HEK293 (cell line): ENCODE measurements around the gene HOMER1.
A peak's percentile ranks its signal among the peaks of the same experiment; 100 is the strongest.

Experiments
- CTCF ChIA-PET: fragments of 350-600 bp; formaldehyde crosslinking; extraction: SDS; loops from one replicate; lab custom pipeline; 2021; ENCODE audit warnings: antibody characterized with exemption; lab: Yijun Ruan, JAX
- POLR2A ChIA-PET: fragments of 300-600 bp; formaldehyde crosslinking; extraction: SDS; loops from one replicate; lab custom pipeline; 2020; ENCODE audit warnings: antibody characterized with exemption, inconsistent platforms; lab: Yijun Ruan, JAX
- H3K27ac ChIP-seq: fragments of 200-500 bp; sonication (Bioruptor generic); 2 replicates; pipeline ENCODE4 v1.5.1; 2014; ENCODE audit warnings: low read depth, low read length, control low read depth, inconsistent platforms; ENCODE audit errors: extremely low read depth
- H3K36me3 ChIP-seq, 2 experiments: fragments of 200-500 bp in 1 of 2; sonication (Bioruptor generic) in 1 of 2; 1 replicate in 1 of 2; 2 replicates in 1 of 2; pipeline ENCODE4 v1.5.1; 2014 to 2017; ENCODE audit warnings: inconsistent platforms in 2 of 2, low read length in 2 of 2; ENCODE audit not compliant: control insufficient read depth in 2 of 2, insufficient read depth in 1 of 2
- H3K4me1 ChIP-seq: fragments of 200-500 bp; sonication (Bioruptor generic); 2 replicates; pipeline ENCODE4 v1.5.1; 2014; ENCODE audit warnings: mild to moderate bottlenecking, low read length, inconsistent platforms; ENCODE audit not compliant: control insufficient read depth, insufficient read depth
- H3K4me3 ChIP-seq: 2 replicates; pipeline ENCODE4 v1.5.1; 2011; ENCODE audit warnings: low read depth, mild to moderate bottlenecking, control low read depth, low read length, moderate library complexity
- H3K9me3 ChIP-seq: fragments of 200-500 bp; sonication (Bioruptor generic); 2 replicates; pipeline ENCODE4 v1.5.1; 2014; ENCODE audit warnings: low read depth, low read length, inconsistent platforms; ENCODE audit not compliant: control insufficient read depth, insufficient read depth
- GLIS2 ChIP-seq: fragments of 450-650 bp; formaldehyde crosslinking; IDR thresholded peaks from 2 replicates; pipeline ENCODE4 v1.5.1; 2016; ENCODE audit warnings: missing biosample characterization, missing genetic modification characterization
- KLF9 ChIP-seq: fragments of 450-650 bp; formaldehyde crosslinking; IDR thresholded peaks from 2 replicates; pipeline ENCODE4 v1.5.1; 2016; ENCODE audit warnings: missing biosample characterization, missing genetic modification characterization, low read depth
- ZBTB7A ChIP-seq: fragments of 450-650 bp; formaldehyde crosslinking; IDR thresholded peaks from 2 replicates; pipeline ENCODE4 v1.5.1; 2016; ENCODE audit warnings: low read depth, missing biosample characterization, missing genetic modification characterization
- ZNF274 ChIP-seq, 2 experiments: fragments of 200-500 bp in 1 of 2; fragments of 450-650 bp in 1 of 2; sonication (Bioruptor generic) in 1 of 2; formaldehyde crosslinking in 1 of 2; IDR thresholded peaks; 2 replicates each; pipeline versions ENCODE4 v1.5.1 to v1.6.1; 2014 to 2016; ENCODE audit warnings: borderline replicate concordance in 1 of 2, inconsistent platforms in 1 of 2, low read length in 1 of 2, missing biosample characterization in 1 of 2, missing genetic modification characterization in 1 of 2
- ZNF660 ChIP-seq: fragments of 450-650 bp; IDR thresholded peaks from 2 replicates; pipeline ENCODE4 v1.5.1; 2018; ENCODE audit warnings: missing biosample characterization, mild to moderate bottlenecking, missing genetic modification characterization
- ZNF664 ChIP-seq: fragments of 450-650 bp; formaldehyde crosslinking; IDR thresholded peaks from 2 replicates; pipeline ENCODE4 v1.5.1; 2016; ENCODE audit warnings: missing biosample characterization, missing genetic modification characterization
- TF ChIP-seq, protein P1 (sequence below): fragments of 450-650 bp; formaldehyde crosslinking; IDR thresholded peaks from 2 replicates; pipeline ENCODE4 v1.5.1; 2016; ENCODE audit warnings: missing biosample characterization, missing genetic modification characterization
- TF ChIP-seq, protein P2 (sequence below): fragments of 450-650 bp; formaldehyde crosslinking; conservative IDR thresholded peaks from 2 replicates; pipeline ENCODE4 v1.5.1; 2016; ENCODE audit warnings: low read depth, missing biosample characterization, missing genetic modification characterization
- TF ChIP-seq, protein P3 (sequence below): fragments of 450-650 bp; formaldehyde crosslinking; optimal IDR thresholded peaks from 2 replicates; pipeline ENCODE3; 2016; ENCODE audit warnings: missing biosample characterization, mild to moderate bottlenecking, missing genetic modification characterization
- TF ChIP-seq, protein P4 (sequence below): fragments of 450-650 bp; formaldehyde crosslinking; IDR thresholded peaks from 2 replicates; pipeline ENCODE4 v1.5.1; 2017; ENCODE audit warnings: missing biosample characterization, missing genetic modification characterization
- TF ChIP-seq, protein P5 (sequence below): fragments of 450-650 bp; formaldehyde crosslinking; IDR thresholded peaks from 2 replicates; pipeline ENCODE4 v1.5.1; 2016; ENCODE audit warnings: missing biosample characterization, missing genetic modification characterization
- TF ChIP-seq, protein P6 (sequence below): fragments of 450-650 bp; formaldehyde crosslinking; IDR thresholded peaks from 2 replicates; pipeline ENCODE4 v1.5.1; 2016; ENCODE audit warnings: missing biosample characterization, missing genetic modification characterization

Gene HOMER1

DNA sequence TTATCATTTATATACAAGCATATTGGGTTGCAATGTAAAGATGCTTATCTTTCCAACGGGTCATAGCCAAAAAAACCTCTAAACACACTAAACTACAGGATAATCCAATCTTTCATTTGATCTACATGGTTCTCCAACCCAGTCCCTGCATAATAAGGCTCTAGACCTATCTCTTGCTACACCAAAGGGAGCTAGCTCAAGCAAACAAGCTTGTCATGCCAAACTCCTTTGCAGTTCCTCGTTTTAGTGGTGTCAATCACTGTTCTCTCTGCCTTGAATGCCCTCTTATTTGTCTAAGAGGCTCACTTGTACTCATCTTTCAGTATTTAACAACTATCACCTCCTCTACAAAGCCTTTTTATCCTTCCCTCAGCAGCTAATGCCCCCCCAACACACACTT lies 5.6 kb downstream of the HOMER1 start (continued):
- TF ChIP-seq, protein P1, sequence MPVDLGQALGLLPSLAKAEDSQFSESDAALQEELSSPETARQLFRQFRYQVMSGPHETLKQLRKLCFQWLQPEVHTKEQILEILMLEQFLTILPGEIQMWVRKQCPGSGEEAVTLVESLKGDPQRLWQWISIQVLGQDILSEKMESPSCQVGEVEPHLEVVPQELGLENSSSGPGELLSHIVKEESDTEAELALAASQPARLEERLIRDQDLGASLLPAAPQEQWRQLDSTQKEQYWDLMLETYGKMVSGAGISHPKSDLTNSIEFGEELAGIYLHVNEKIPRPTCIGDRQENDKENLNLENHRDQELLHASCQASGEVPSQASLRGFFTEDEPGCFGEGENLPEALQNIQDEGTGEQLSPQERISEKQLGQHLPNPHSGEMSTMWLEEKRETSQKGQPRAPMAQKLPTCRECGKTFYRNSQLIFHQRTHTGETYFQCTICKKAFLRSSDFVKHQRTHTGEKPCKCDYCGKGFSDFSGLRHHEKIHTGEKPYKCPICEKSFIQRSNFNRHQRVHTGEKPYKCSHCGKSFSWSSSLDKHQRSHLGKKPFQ (tag by site-specific recombination): peak; percentile 42; the same call in 1 of the 2 replicates
- TF ChIP-seq ZNF660 (tag by site-specific recombination): no peak

DNA sequence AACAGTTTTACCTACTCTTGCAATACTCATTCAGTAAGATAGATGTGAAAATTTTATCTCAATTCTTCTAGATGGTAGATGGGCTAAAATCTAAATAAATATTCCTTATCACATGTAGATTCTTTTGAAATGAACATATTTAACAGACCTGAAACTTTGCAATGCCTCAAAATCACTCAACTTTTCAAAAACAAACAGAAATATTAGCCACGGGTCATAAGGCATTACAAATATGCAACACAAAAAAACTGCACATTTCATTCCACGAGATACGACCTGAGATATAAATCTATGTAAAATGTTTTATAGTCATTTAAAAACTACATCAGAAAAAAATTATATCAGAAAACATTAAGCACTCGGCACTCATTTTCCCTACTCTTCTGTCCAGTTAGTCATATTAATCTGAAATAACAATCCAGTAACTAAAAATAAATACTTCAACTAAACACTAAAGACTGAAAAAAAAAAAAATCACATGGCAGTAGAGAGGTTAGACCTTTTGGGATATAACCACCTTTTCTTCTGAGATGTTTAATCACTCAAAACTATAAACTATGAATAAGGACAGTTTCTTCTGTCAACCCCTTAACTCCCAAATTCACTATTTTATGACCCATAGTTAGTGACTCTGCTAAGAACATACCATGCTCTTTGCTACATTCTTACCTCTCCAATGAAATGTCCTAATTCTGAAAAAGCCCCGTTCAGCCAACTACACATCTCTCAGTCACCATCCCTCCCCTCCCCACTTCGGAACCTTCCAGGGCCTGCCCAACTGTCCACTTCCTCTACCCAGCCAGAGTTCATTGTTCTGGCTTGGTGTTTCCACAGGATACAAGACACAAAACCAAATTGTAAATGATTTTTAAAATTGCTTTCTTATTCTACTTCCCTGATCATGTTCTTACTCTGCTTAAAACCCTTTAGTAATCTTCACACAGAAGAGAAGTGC lies 6.4 kb downstream of the HOMER1 start:
- no peaks in the 10 kb centered on the region for H3K36me3 ChIP-seq
- peak overlapping the region; percentile 59 for H3K27ac ChIP-seq
- H3K4me3 ChIP-seq: no peak overlapping the region
- no peaks in the 10 kb centered on the region for H3K9me3 ChIP-seq
- ChIA-PET CTCF (interaction anchor here (0.8 kb wide), 1 partner anchor 483 kb away, joined by 3 read pairs; no protein-coding TSS in a partner anchor), POLR2A (interaction anchor here (1.5 kb wide), 1 partner anchor 267 kb away, joined by 6 read pairs; no protein-coding TSS in a partner anchor)
- H3K4me1 ChIP-seq: peaks cover 30% of the 10 kb centered on the region
- TF ChIP-seq ZNF274 (IDR thresholded peaks at IDR 0.05; ENCODE audit: low read length): no peak
- no peak for TF ChIP-seq ZNF274 (tag by site-specific recombination; IDR thresholded peaks at IDR 0.05; ENCODE audit: borderline replicate concordance)
- TF ChIP-seq, protein P2, sequence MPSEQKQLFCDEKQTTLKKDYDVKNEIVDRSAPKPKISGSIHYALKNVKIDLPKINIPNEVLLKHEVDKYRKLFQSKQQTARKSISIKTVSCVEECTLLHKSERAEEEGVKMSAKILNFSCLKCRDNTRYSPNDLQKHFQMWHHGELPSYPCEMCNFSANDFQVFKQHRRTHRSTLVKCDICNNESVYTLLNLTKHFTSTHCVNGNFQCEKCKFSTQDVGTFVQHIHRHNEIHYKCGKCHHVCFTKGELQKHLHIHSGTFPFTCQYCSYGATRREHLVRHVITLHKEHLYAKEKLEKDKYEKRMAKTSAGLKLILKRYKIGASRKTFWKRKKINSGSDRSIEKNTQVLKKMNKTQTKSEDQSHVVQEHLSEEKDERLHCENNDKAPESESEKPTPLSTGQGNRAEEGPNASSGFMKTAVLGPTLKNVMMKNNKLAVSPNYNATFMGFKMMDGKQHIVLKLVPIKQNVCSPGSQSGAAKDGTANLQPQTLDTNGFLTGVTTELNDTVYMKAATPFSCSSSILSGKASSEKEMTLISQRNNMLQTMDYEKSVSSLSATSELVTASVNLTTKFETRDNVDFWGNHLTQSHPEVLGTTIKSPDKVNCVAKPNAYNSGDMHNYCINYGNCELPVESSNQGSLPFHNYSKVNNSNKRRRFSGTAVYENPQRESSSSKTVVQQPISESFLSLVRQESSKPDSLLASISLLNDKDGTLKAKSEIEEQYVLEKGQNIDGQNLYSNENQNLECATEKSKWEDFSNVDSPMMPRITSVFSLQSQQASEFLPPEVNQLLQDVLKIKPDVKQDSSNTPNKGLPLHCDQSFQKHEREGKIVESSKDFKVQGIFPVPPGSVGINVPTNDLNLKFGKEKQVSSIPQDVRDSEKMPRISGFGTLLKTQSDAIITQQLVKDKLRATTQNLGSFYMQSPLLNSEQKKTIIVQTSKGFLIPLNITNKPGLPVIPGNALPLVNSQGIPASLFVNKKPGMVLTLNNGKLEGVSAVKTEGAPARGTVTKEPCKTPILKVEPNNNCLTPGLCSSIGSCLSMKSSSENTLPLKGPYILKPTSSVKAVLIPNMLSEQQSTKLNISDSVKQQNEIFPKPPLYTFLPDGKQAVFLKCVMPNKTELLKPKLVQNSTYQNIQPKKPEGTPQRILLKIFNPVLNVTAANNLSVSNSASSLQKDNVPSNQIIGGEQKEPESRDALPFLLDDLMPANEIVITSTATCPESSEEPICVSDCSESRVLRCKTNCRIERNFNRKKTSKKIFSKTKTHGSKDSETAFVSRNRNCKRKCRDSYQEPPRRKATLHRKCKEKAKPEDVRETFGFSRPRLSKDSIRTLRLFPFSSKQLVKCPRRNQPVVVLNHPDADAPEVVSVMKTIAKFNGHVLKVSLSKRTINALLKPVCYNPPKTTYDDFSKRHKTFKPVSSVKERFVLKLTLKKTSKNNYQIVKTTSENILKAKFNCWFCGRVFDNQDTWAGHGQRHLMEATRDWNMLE (tag by site-specific recombination): no peak
- TF ChIP-seq ZNF664 (tag by site-specific recombination): peak; percentile 83
- TF ChIP-seq, protein P3, sequence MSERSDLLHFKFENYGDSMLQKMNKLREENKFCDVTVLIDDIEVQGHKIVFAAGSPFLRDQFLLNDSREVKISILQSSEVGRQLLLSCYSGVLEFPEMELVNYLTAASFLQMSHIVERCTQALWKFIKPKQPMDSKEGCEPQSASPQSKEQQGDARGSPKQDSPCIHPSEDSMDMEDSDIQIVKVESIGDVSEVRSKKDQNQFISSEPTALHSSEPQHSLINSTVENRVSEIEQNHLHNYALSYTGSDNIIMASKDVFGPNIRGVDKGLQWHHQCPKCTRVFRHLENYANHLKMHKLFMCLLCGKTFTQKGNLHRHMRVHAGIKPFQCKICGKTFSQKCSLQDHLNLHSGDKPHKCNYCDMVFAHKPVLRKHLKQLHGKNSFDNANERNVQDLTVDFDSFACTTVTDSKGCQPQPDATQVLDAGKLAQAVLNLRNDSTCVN (tag by site-specific recombination): no peak
- TF ChIP-seq, protein P4, sequence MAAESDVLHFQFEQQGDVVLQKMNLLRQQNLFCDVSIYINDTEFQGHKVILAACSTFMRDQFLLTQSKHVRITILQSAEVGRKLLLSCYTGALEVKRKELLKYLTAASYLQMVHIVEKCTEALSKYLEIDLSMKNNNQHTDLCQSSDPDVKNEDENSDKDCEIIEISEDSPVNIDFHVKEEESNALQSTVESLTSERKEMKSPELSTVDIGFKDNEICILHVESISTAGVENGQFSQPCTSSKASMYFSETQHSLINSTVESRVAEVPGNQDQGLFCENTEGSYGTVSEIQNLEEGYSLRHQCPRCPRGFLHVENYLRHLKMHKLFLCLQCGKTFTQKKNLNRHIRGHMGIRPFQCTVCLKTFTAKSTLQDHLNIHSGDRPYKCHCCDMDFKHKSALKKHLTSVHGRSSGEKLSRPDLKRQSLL (tag by site-specific recombination): no peak
- TF ChIP-seq, protein P5, sequence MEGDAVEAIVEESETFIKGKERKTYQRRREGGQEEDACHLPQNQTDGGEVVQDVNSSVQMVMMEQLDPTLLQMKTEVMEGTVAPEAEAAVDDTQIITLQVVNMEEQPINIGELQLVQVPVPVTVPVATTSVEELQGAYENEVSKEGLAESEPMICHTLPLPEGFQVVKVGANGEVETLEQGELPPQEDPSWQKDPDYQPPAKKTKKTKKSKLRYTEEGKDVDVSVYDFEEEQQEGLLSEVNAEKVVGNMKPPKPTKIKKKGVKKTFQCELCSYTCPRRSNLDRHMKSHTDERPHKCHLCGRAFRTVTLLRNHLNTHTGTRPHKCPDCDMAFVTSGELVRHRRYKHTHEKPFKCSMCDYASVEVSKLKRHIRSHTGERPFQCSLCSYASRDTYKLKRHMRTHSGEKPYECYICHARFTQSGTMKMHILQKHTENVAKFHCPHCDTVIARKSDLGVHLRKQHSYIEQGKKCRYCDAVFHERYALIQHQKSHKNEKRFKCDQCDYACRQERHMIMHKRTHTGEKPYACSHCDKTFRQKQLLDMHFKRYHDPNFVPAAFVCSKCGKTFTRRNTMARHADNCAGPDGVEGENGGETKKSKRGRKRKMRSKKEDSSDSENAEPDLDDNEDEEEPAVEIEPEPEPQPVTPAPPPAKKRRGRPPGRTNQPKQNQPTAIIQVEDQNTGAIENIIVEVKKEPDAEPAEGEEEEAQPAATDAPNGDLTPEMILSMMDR (tag by site-specific recombination): no peak
- no peak for TF ChIP-seq GLIS2 (tag by site-specific recombination)
- TF ChIP-seq, protein P6, sequence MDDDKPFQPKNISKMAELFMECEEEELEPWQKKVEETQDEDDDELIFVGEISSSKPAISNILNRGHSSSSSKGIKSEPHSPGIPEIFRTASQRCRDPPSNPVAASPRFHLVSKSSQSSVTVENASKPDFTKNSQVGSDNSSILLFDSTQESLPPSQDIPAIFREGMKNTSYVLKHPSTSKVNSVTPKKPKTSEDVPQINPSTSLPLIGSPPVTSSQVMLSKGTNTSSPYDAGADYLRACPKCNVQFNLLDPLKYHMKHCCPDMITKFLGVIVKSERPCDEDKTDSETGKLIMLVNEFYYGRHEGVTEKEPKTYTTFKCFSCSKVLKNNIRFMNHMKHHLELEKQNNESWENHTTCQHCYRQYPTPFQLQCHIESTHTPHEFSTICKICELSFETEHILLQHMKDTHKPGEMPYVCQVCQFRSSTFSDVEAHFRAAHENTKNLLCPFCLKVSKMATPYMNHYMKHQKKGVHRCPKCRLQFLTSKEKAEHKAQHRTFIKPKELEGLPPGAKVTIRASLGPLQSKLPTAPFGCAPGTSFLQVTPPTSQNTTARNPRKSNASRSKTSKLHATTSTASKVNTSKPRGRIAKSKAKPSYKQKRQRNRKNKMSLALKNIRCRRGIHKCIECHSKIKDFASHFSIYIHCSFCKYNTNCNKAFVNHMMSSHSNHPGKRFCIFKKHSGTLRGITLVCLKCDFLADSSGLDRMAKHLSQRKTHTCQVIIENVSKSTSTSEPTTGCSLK (tag by site-specific recombination): no peak
- no peak for TF ChIP-seq KLF9 (tag by site-specific recombination)
- no peak for TF ChIP-seq ZBTB7A
